Ascending aorta (tissue), 2 donors: Measurements from ENCODE around the gene GRAMD2B. TPM values are rescaled to one million over a fixed set of nuclear protein-coding genes. Genes with fewer than 3 reads are reported as not detected.
"Not testable (repeated sequence)": the region's sequence is repeated elsewhere in the genome, so short reads cannot be mapped to it uniquely, and the experiment has no call there.

ENCODE experiments used
- DNase-seq, 2 donors: peaks; one replicate each; pipeline ENCODE4 v3.0.0-alpha.2; 2019; ENCODE audit warnings: low spot score in 2 of 2
- H3K27ac ChIP-seq, 2 donors: fragments of 200-600 bp; sonication (generic); one replicate each; pipeline ENCODE4 v1.5.1; 2016 to 2017; ENCODE audit warnings: mild to moderate bottlenecking in 1 of 2
- H3K27me3 ChIP-seq: fragments of 200-600 bp; sonication (generic); one replicate; pipeline ENCODE4 v1.5.1; 2017
- H3K36me3 ChIP-seq, 2 donors: fragments of 200-600 bp; sonication (generic); one replicate each; pipeline ENCODE4 v1.5.1; 2016
- H3K4me1 ChIP-seq, 2 donors: fragments of 200-600 bp; sonication (generic); one replicate each; pipeline ENCODE4 v1.5.1; 2016 to 2017; ENCODE audit warnings: mild to moderate bottlenecking in 1 of 2
- H3K4me3 ChIP-seq, 2 donors: fragments of 200-600 bp; sonication (generic); one replicate each; pipeline ENCODE4 v1.5.1; 2016 to 2017; ENCODE audit warnings: mild to moderate bottlenecking in 1 of 2
- H3K9me3 ChIP-seq, 2 donors: fragments of 200-600 bp; sonication (generic); one replicate each; pipeline ENCODE4 v1.5.1; 2016
- intact Hi-C: fragments of 100-400 bp; cut with DNase I; formaldehyde crosslinking; loops from one replicate; pipeline ENCODE4 v1.15.1; 2023
- total RNA-seq: library from RNA; depleted of rRNA; stranded (reverse); fragments of >200 nt; gene quantifications from one replicate; pipeline ENCODE4 v1.1.0, GENCODE V29; 2016
- TF ChIP-seq, protein P1 (sequence below), 3 experiments: fragments of 200-600 bp in 2 of 3; fragments of 450-650 bp in 1 of 3; sonication (generic) in 2 of 3; IDR thresholded peaks; one replicate each; pipeline ENCODE4 v1.5.1; 2016 to 2019; ENCODE audit warnings: antibody characterized with exemption in 3 of 3, mild to moderate bottlenecking in 1 of 3, moderate library complexity in 1 of 3

The GRAMD2B gene
- total RNA-seq, 1 donor from 2014 or later, result 55.6 TPM

DNA sequence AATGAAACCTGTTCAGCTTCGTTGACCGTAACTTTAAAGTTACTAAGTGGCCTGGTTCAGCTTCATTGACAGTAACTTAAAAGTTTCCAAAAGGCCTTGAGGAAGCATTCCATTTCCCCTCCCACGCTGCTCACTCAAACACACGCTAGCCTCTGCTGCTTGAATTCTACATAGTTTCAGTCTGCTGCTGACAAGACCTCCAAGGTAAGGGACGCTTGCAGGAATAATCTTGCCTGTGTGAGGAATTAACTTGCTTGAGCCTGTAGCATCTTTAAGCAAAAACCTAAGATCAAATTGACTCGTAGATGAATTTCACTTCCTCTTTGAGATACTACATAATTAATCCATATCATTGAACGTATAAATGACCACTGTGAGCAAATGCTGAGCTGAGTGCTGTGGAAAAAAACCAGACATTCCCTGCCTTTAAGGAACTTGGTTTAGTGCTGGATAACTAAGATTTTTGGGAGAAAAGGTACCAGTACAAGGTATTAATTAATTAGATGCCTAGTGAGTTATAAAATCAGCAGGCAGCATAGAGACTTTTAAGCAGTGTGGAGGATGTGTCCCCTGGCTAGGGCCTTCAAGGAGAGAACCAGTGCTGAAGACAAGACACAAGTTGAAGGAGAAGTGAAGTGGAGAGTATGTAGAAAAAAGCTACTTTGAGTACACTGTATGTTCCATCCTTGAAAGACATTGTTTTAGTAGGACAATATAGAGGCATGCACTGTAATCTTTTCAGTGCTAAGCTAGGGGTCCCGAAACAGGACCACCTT lies 39.2 kb downstream of the GRAMD2B start:
- intact Hi-C loops, result no loop called here
- no peak for DNase-seq
- no peaks in the 10 kb centered on the region for H3K9me3 ChIP-seq
- peaks cover 0 to 19% of the 10 kb centered on the region in 2 donors for H3K4me1 ChIP-seq
- H3K27ac ChIP-seq, result peak overlapping the region; percentile 43 to 48
- H3K4me3 ChIP-seq, result no peak overlapping the region
- no peaks in the 10 kb centered on the region for H3K27me3 ChIP-seq
- TF ChIP-seq, protein P1, sequence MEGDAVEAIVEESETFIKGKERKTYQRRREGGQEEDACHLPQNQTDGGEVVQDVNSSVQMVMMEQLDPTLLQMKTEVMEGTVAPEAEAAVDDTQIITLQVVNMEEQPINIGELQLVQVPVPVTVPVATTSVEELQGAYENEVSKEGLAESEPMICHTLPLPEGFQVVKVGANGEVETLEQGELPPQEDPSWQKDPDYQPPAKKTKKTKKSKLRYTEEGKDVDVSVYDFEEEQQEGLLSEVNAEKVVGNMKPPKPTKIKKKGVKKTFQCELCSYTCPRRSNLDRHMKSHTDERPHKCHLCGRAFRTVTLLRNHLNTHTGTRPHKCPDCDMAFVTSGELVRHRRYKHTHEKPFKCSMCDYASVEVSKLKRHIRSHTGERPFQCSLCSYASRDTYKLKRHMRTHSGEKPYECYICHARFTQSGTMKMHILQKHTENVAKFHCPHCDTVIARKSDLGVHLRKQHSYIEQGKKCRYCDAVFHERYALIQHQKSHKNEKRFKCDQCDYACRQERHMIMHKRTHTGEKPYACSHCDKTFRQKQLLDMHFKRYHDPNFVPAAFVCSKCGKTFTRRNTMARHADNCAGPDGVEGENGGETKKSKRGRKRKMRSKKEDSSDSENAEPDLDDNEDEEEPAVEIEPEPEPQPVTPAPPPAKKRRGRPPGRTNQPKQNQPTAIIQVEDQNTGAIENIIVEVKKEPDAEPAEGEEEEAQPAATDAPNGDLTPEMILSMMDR (IDR thresholded peaks at IDR 0.05), result no peak
- H3K36me3 ChIP-seq, result peaks cover 16 to 33% of the 10 kb centered on the region in 2 donors

DNA sequence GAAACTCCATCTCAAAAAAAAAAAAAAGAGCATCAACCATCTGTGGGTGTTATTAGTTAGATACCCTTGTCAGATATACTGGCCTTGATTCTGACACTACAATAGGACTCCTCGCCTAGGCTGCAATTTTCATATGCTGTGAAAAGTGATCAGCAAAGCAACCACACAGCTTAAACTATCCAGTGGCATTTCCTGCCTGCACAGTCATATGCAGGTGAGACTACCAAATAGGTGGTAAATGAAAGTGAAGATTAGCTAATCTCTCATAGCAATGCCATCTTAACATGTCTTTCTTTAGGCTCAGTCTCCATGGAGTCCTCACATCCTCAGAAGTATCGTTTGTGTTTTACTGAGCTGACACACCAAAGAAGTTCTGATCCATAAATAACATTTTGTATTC lies 40.8 kb downstream of the GRAMD2B start:
- intact Hi-C loops, result no loop called here
- H3K27ac ChIP-seq, result no peak overlapping the region

DNA sequence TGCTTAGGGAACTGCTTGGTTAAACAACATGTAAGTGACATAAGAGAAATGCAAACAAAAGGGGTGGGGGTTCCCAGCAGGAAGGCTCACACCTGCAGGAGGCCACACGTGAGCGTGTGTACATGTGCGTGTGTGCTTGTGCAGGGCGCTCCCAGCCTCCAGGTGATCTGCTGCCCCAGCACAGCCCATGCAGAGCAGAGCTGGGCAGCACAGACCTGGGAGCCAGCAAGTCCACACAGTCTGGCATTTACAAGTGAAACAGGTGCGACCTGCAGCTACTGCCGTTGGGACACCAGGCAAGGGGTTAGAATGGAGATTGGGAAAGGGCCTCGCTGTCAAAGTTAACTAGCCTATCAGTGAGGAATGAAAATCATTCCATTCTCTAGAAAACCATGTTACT lies 41.8 kb downstream of the GRAMD2B start:
- H3K27ac ChIP-seq, result peak overlapping the region in 1 of 2 donors; percentile 9
- no peak overlapping the region for H3K4me3 ChIP-seq
- H3K27me3 ChIP-seq, result no peaks in the 10 kb centered on the region
- intact Hi-C loops, result no loop called here
- peaks cover 22 to 46% of the 10 kb centered on the region in 2 donors for H3K36me3 ChIP-seq
- no peaks in the 10 kb centered on the region for H3K9me3 ChIP-seq
- TF ChIP-seq, protein P1 (IDR thresholded peaks at IDR 0.05), result no peak
- H3K4me1 ChIP-seq, result peaks cover 0 to 19% of the 10 kb centered on the region in 2 donors
- DNase-seq, result no peak

More for the DNA sequence above, 40.8 kb downstream of the GRAMD2B start:
- TF ChIP-seq, protein P1 (IDR thresholded peaks at IDR 0.05), result no peak
- H3K4me3 ChIP-seq, result no peak overlapping the region
- no peaks in the 10 kb centered on the region for H3K27me3 ChIP-seq
- H3K36me3 ChIP-seq, result peaks cover 16 to 39% of the 10 kb centered on the region in 2 donors
- peaks cover 0 to 19% of the 10 kb centered on the region in 2 donors for H3K4me1 ChIP-seq
- no peaks in the 10 kb centered on the region for H3K9me3 ChIP-seq
- no peak for DNase-seq

DNA sequence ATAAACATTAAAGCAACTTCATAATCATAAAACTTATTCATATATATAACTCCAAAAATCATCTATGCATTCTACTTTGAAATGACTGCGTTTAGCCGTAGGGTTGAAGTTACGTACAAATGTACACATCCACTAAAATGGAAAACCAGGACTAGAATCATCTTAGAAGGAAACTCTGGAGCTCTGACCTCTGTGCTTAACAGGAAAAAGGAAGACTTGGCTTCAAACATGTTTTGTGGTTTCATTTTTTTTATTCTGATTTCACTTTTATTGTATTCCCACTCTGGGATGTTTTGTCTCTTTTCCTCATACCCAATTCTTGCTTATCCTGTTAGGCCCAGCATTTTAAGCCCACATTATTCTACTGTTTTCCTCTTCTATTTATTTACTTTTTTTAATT lies 44.9 kb downstream of the GRAMD2B start:
- Histone ChIP-seq H3K4me1 (peaks cover 0 to 17% of the 10 kb centered on the region in 2 donors), H3K27ac (peak overlapping the region; percentile 18 to 21), H3K9me3 (no peaks in the 10 kb centered on the region), H3K36me3 (peaks cover 26 to 66% of the 10 kb centered on the region in 2 donors), H3K27me3 (no peaks in the 10 kb centered on the region), H3K4me3 (no peak overlapping the region)
- TF ChIP-seq, protein P1 (IDR thresholded peaks at IDR 0.05), result no peak
- no peak for DNase-seq
- intact Hi-C loops, result no loop called here

DNA sequence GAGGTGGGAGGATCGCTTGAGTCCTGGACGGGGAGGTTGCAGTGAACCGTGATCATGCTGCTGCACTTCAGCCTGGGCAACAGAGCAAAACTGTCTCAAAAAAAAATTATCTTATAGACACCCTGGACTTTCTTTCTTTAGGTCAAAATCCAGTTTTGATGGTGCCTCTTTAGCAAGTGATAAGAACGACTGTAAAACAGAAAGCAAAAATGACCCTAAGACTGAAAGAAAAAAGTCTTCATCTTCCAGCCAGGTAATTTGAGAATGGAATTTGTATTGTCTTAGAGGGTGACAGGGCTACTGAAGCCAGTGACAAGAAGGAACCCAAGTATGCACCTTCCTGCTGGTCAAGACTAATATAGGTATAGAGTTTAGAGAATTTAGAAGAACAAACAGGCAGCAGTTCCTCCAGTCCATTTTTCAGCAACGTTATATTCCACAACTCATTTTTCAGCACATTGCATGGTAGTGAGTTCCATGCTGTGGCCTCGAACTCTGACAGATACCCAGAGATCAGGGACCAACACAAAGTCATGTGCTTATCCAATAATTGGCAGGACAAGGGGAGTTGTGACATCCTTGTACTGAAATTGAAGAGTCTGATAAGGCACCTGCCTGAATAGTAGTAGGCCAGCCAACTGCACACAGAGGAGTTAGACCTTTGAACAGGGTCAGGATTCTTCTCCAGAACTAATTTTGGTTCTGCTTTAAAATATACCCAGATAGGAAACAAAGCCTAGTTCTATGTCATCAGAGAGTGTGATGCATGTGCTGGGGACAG lies 46.5 kb downstream of the GRAMD2B start:
- Histone ChIP-seq H3K4me3 (no peak overlapping the region), H3K27ac (peak overlapping the region; percentile 62 to 74), H3K4me1 (peaks cover 0 to 17% of the 10 kb centered on the region in 2 donors), H3K9me3 (no peaks in the 10 kb centered on the region), H3K27me3 (no peaks in the 10 kb centered on the region), H3K36me3 (peaks cover 33 to 75% of the 10 kb centered on the region in 2 donors)
- intact Hi-C loops, result loop anchor here (5.0 kb wide), 1 partner anchor 47 kb away; the partner anchor contains the start of gene GRAMD2B
- no peak for DNase-seq
- TF ChIP-seq, protein P1 (IDR thresholded peaks at IDR 0.05), result no peak

DNA sequence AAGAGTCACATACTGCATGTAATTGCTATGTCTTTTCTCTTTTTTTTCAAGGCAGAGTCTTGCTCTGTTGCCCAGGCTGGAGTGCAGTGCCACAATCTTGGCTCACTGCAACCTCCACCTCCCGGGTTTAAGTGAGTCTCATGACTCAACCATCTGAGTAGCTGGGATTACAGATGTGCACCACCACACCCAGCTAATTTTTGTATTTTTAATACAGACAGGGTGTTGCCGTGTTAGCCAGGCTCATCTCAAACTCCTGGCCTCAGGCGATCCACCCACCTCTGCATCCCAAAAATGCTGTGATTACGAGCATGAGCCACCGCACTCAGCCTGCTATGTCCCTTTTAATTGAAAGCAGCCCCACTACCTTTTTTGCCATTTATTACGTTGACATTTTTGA lies 47.3 kb downstream of the GRAMD2B start:
- not testable (repeated sequence) for H3K9me3 ChIP-seq, H3K4me3 ChIP-seq, H3K27me3 ChIP-seq, DNase-seq
- intact Hi-C loops, result loop anchor here (5.0 kb wide), 1 partner anchor 48 kb away; the partner anchor contains the start of gene GRAMD2B
- peak overlapping the region; percentile 62 to 74 for H3K27ac ChIP-seq
- H3K36me3 ChIP-seq, result peaks cover 26 to 74% of the 10 kb centered on the region in 2 donors
- H3K4me1 ChIP-seq, result peaks cover 0 to 17% of the 10 kb centered on the region in 2 donors
